GM18508 (cell line): Measurements from ENCODE around the gene NAA16.
A peak's percentile ranks its signal among the peaks of the same experiment; 100 is the strongest.
"Not testable (repeated sequence)": the region's sequence is repeated elsewhere in the genome, so short reads cannot be mapped to it uniquely, and the experiment has no call there.

ENCODE experiments used
- ATAC-seq: cut with Tn5 transposase; IDR thresholded peaks from one replicate; pipeline ENCODE4 v1.9.1; 2021; ENCODE audit warnings: moderate number of reproducible peaks; ENCODE audit not compliant: insufficient read depth, unreplicated experiment

NAA16 gene

GRCh38 chr13:41310963-41311405 lies at the start of gene NAA16:
Gene NAA16 (plus strand): TSS chr13:41311267. CDS start chr13:41311529, 262 bp downstream.
- ATAC-seq: peak; percentile 42

- ATAC-seq: peak; percentile 81
These were observed 47.7 kb upstream of the NAA16 start, which contains the start of gene MTRF1 for GRCh38 chr13:41263261-41263971. Gene MTRF1 (minus strand): TSS chr13:41263576. CDS start chr13:41260907, 2,669 bp downstream.

GRCh38 chr13:41267106-41267505 lies 44.0 kb upstream of the NAA16 start:
- ATAC-seq: no peak

GRCh38 chr13:41268764-41269163 lies 42.3 kb upstream of the NAA16 start:
- ATAC-seq: no peak

- no peak for ATAC-seq
These were observed 39.4 kb upstream of the NAA16 start for GRCh38 chr13:41271456-41272285.

GRCh38 chr13:41273831-41274441 lies 37.1 kb upstream of the NAA16 start:
- no peak for ATAC-seq

- ATAC-seq: no peak
These were observed 36.2 kb upstream of the NAA16 start for GRCh38 chr13:41274881-41275280.

GRCh38 chr13:41276824-41277223 lies 34.2 kb upstream of the NAA16 start:
- no peak for ATAC-seq

GRCh38 chr13:41279156-41279555 lies 31.9 kb upstream of the NAA16 start:
- not testable (repeated sequence) for ATAC-seq

GRCh38 chr13:41282129-41282571 lies 28.9 kb upstream of the NAA16 start:
- ATAC-seq: no peak

- ATAC-seq: no peak
These were observed 26.4 kb upstream of the NAA16 start for GRCh38 chr13:41284512-41285288.

GRCh38 chr13:41286370-41286769 lies 24.7 kb upstream of the NAA16 start:
- ATAC-seq: no peak

GRCh38 chr13:41289463-41289881 lies 21.6 kb upstream of the NAA16 start:
- no peak for ATAC-seq

GRCh38 chr13:41291246-41291645 lies 19.8 kb upstream of the NAA16 start:
- no peak for ATAC-seq

GRCh38 chr13:41293272-41293671 lies 17.8 kb upstream of the NAA16 start:
- no peak for ATAC-seq

GRCh38 chr13:41294914-41295313 lies 16.2 kb upstream of the NAA16 start:
- no peak for ATAC-seq

- no peak for ATAC-seq
These were observed 15.1 kb upstream of the NAA16 start for GRCh38 chr13:41295973-41296372.

- no peak for ATAC-seq
These were observed 14.0 kb upstream of the NAA16 start for GRCh38 chr13:41296879-41297646.

GRCh38 chr13:41299316-41300094 lies 11.6 kb upstream of the NAA16 start:
- ATAC-seq: peak; percentile 58
